ENCODE data around the gene M6PR. TPM values are rescaled to one million over a fixed set of nuclear protein-coding genes. Genes with fewer than 3 reads are reported as not detected.
"Not testable (repeated sequence)": the region's sequence is repeated elsewhere in the genome, so short reads cannot be mapped to it uniquely, and the experiment has no call there.

The M6PR gene
- total RNA-seq, 1 donor from 2014 or later, result 97.4 TPM

GRCh38 chr12:8953773-8954402, 4.4 kb upstream of the M6PR start:
- no peak for FAIRE-seq
- DNase-seq (ENCODE audit: low spot score in 2 of 2), result no peak

DNA sequence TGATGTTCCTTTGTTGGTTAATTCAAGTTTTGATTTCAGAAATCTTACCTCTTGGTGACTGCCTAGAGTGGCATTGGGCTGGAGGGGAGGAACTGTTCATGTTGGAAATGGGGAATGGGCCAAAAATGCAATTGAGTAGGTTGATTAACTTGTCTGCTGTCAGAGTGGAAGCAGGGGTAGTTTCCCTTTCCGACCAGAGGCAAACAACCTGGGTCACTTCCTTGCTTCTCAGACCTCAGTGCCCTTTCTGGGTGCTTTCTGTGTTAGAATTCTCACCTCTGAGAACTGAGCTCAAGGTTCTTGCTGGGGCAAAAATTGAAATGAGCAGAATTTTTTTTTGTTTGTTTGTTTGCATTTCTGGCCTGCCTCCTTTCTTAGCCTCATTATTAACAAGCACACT, 2.3 kb upstream of the M6PR start:
- FAIRE-seq, result no peak

GRCh38 chr12:8950702-8951478, 1.4 kb upstream of the M6PR start:
- FAIRE-seq (no peak), DNase-seq (ENCODE audit: low spot score in 2 of 2) (no peak)

More for the DNA sequence above, 2.3 kb upstream of the M6PR start:
- no peak for DNase-seq (ENCODE audit: low spot score in 2 of 2)

DNA sequence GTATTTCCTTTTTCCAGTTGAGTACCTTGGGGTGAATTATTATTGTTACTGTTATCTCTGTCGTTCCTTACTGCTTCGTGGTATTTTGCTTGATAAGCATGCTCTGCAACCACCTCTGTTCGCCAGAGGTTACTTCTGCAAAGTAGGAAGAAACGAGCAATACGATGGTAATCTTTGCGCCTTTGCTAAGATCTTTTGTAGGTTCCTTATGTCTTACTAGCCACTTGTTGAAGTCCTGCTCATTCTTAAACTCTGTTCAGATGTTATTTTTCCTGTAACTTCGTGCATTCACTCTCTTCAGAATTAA, 729 bp upstream of the M6PR start:
- DNase-seq (ENCODE audit: low spot score in 2 of 2) (no peak), FAIRE-seq (no peak)

GRCh38 chr12:8948701-8949341, 624 bp downstream of the M6PR start:
- no peak for DNase-seq (ENCODE audit: low spot score in 2 of 2)
- FAIRE-seq, result no peak

- DNase-seq (ENCODE audit: low spot score in 2 of 2) (no peak), FAIRE-seq (no peak)
Observed at GRCh38 chr12:8947737-8948136, 1.7 kb downstream of the M6PR start.

- no peak for FAIRE-seq
- no peak for DNase-seq (ENCODE audit: low spot score in 2 of 2)
Observed at GRCh38 chr12:8946733-8947132, 2.7 kb downstream of the M6PR start.

DNA sequence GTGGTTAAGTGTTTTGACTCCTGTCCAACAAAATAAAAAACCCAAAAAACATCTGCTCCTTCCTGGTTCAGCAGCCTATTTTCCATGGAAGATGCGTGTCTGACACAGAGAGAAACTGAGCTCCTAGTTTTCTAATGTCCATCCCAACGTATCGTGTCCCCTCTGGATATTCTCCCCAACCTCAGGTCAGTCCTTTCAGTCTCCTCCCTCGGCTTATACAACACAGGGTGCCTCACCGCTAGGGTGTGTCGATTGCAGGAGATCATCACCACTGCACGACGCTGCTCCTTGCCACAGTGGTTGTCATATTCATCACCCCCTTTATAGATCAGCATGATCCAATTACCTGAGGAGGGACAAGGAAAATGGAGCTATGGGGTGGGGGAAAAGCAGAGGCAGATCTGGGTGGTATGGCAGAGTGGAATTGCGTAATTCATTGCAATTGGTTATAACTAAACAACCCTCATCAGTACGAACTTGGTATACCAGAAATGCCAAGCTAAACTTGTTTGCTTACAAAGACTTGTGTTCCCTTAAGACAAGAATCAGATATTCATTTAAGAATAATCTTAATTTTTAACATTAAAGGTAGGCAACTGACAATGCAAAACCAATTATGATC, 5.8 kb downstream of the M6PR start:
- DNase-seq (ENCODE audit: low spot score in 2 of 2), result no peak

DNA sequence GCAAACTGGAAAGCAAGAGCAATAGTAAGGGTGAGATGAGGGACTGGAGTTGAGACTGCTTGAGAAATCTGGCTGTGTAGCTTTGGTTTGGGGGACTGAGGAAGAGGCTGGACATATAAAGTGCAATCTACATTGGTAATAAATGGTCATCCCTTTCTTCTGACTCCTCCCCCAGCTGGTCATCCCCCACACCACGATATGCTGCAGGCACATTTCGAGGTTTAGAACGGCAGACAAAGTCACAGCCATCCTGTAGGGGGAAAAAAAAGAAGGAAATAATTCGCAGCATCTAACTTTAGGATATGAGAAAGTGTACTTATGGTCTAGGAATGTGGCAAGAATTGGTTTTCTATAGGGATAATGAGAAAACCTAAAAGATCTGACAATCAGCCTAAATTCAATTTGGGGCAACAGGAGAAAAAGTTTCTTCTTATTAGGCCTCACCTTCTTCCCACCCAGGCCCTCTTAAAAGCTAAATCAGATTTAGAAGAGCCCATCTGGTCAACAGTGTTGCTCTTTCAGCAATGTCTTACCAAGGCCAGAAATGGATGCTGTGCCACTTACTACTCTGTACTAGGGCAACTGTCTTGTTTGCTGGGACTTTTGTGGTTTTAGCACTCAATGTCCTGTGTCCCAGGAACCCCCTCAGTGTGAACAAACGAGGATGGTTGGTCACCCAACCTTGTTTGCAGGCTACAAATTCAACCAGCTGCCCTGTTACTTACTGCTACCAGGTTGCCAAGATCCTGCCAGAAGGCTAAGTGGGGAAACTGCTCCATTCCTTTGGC, 7.6 kb downstream of the M6PR start:
- no peak for FAIRE-seq
- DNase-seq (ENCODE audit: low spot score in 2 of 2), result no peak

More for the DNA sequence above, 5.8 kb downstream of the M6PR start:
- FAIRE-seq, result no peak

DNA sequence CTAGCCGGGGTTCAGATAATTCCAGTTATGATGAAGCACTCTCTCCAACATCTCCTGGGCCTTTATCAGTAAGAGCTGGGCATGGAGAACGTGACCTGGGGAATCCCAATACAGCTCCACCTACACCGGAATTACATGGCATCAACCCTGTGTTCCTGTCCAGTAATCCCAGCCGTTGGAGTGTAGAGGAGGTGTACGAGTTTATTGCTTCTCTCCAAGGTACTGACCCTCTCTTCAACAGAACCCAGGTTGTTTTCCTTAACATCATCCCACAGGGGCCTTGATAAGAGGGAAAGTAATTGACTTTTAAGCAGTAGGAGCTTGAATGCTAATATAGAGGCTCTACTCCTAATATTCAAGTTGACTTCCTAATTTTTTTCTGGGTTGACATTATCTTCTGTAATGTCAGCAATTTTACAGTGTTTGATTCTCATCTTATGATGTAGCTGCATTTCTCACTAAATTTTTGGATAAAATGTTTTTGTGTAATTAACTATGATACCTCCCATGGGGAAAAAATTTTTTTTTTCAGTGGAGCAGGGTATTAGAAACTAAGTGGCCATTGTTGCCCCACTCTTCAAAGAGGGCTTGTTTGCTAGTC, 11.5 kb downstream of the M6PR start:
- not testable (repeated sequence) for DNase-seq (ENCODE audit: low spot score in 2 of 2); FAIRE-seq

DNA sequence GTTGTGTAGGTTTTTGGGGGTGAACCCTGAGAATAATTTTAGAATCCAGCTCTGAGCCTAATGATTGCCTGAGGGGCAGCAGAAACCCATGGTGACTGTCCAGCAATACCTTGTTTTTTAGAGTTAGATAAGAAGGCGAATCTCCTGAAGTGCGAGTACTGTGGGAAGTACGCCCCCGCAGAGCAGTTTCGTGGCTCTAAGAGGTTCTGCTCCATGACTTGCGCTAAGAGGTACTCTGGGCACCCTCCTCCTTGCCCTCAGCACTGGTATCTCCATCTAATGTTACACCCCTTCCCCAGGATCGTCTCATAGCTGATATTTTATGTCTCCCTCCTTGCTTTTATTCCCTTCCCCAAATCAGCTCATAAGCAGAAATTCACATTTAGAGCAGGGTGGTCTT, 12.7 kb downstream of the M6PR start:
- DNase-seq (ENCODE audit: low spot score in 2 of 2), result no peak
- no peak for FAIRE-seq

- not testable (repeated sequence) for DNase-seq (ENCODE audit: low spot score in 2 of 2); FAIRE-seq
Observed at GRCh38 chr12:8934080-8934479, 15.4 kb downstream of the M6PR start.

DNA sequence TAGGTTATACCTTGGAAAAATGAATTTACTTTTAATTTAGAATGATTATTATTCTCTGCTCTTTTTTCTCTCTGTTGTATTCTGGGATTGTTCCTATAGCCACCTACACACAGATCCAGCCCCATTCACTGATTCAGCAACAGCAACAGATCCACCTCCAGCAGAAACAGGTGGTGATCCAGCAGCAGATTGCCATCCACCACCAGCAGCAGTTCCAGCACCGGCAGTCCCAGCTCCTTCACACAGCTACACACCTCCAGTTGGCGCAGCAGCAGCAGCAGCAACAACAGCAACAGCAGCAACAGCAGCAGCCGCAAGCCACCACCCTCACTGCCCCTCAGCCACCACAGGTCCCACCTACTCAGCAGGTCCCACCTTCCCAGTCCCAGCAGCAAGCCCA, 17.0 kb downstream of the M6PR start:
- FAIRE-seq; DNase-seq (ENCODE audit: low spot score in 2 of 2): not testable (repeated sequence)

- FAIRE-seq; DNase-seq (ENCODE audit: low spot score in 2 of 2): not testable (repeated sequence)
Observed at GRCh38 chr12:8930655-8931323, 18.7 kb downstream of the M6PR start.

DNA sequence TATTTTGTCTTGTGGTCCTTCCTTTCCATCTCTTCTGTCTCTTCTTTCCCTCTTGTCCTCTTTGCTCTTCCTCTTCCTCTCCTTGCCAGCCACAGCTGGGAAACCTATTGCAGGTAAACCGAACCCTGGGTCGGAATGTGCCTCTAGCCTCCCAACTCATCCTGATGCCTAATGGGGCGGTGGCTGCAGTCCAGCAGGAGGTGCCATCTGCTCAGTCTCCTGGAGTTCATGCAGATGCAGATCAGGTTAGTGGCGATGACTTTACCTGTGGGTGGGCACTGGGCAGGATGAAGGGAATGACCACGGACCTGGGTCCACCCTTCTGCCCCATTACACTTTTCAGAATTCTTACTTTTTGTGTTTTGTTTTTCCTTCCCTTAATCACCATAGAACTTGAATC, 26.9 kb downstream of the M6PR start:
- no peak for FAIRE-seq
- no peak for DNase-seq (ENCODE audit: low spot score in 2 of 2)

GRCh38 chr12:8919643-8920042, 29.8 kb downstream of the M6PR start:
- DNase-seq (ENCODE audit: low spot score in 2 of 2); FAIRE-seq: not testable (repeated sequence)

DNA sequence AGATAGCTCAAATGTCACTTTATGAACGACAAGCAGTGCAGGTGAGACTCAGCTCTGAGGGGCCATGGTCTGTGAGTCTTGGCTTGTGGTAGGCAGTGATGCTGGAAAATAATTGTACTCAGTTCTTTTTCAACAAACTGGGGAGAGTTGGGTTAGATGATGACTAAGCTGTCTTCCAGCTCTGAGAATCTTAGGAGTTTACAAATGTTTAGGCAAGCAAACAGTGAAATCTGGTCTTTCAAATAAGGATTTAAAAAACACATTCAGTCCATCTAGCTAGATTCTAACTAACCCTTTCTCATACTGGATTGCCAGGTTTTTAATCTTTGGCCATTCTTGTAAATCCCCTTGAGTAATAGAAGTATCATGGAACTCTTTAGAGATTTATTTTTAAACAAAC, 31.7 kb downstream of the M6PR start:
- no peak for FAIRE-seq
- no peak for DNase-seq (ENCODE audit: low spot score in 2 of 2)

DNA sequence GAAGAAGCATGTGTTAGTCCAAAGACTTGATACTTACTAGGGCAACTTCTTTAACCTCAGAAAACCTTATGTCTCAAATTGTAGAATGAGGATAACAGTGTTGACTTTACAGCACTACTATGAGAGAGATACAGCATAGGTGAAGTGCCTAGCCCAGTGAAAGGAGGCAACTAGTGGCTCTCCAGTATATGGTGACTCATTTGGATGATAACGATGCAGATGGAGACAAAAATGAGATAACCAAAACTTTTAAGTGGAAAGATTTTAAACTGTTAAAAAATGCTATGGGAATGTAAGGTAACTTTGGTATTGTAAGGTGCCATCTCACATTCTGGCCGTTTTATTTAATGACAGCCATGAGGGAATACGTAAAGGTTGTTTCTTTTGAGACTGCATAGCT, 32.4 kb downstream of the M6PR start:
- FAIRE-seq (no peak), DNase-seq (ENCODE audit: low spot score in 2 of 2) (no peak)

- FAIRE-seq, result no peak
- no peak for DNase-seq (ENCODE audit: low spot score in 2 of 2)
Observed at GRCh38 chr12:8916154-8916553, 33.3 kb downstream of the M6PR start.

Measured in frontal cortex (tissue), 4 donors.